ENCODE results near the gene IKBKG. TPM values are rescaled to one million over a fixed set of nuclear protein-coding genes. Genes with fewer than 3 reads are reported as not detected.

The IKBKG gene
- total and polyA plus RNA-seq, 2 donors (not counting 3 experiments of a cell fraction or from before 2014, with no cell fraction given) = 41.2 to 47.8 TPM

DNA sequence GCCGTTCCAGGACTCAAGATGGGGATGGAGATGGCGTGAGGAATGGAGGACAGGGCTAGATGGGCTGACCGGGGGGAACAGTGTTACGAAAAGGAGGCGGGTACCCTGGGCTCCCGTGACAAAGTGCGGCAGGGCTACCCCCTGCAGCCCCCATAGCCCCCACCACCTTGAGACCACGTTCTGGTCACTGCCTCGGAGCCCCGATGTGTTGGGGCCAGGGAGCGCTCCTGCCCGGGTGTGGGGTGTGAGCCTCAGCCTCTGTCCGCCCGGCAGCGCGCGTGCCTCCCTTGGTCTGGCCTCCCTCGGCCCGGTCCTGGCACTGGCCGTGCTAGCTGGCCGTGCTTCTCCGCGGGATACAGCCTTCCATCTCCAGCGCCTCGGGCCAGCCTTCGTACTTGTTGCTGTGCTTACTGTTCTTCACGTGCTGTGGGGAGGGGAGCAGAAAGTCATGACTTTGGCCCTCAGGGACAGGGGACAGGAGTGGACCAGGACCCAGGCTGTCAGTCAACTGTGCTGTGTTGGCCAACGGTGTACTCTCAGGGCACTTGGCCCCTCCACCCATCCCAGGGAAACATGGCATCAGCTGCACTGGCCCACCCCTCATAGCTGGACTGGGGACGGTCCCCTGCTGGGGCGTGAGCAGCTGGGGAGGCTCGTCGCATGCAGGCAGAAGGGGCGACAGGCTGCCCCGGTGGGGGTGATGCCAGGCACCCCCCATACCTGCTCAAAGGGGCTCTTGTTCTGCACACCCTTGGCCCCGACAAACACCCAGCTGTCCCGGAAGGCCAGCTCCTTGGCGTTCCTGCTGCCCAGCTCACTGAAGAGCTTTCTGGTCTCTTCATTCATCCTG is 40.7 kb upstream of the IKBKG start:
- CTCF ChIA-PET = no interaction called here
- POLR2A ChIA-PET = no interaction called here
- Histone ChIP-seq H2AFZ (ENCODE audit: low read depth, low read length) (no peak overlapping the region), H3K36me3 (ENCODE audit: control insufficient read depth in 2 of 2, extremely low read depth in 1 of 2, insufficient read depth in 2 of 2, low read length in 2 of 2) (no peaks in the 10 kb centered on the region), H3K27ac (ENCODE audit: insufficient read depth, low read depth, low read length) (no peak overlapping the region), H3K27me3 (ENCODE audit: control insufficient read depth in 2 of 2, insufficient read depth in 2 of 2, low read length in 2 of 2) (no peaks in the 10 kb centered on the region), H3K9me1 (replicated peaks; ENCODE audit: control insufficient read depth, extremely low read depth, insufficient read depth, low read length) (no peaks in the 10 kb centered on the region), H3K79me2 (ENCODE audit: control insufficient read depth, insufficient read depth, low read length) (no peaks in the 10 kb centered on the region), H3K4me3 (replicated peaks in 1 of 3; ENCODE audit: insufficient read depth in 1 of 3, low read depth in 1 of 3, low read length in 3 of 3) (no peak overlapping the region), H3K4me2 (ENCODE audit: insufficient read depth, low read length) (no peak overlapping the region), H4K20me1 (replicated peaks; ENCODE audit: control insufficient read depth, extremely low read depth, insufficient read depth, low read length) (no peaks in the 10 kb centered on the region), H3K9ac (replicated peaks; ENCODE audit: extremely low read depth, insufficient read depth, low read length) (no peak overlapping the region), H3K9me3 (replicated peaks; ENCODE audit: control insufficient read depth, insufficient read depth, low read length) (no peaks in the 10 kb centered on the region), H3K4me1 (ENCODE audit: control insufficient read depth, extremely low read depth, insufficient read depth, low read length) (peaks cover 6% of the 10 kb centered on the region)
- no TSS peak for BruUV-seq (replicated peaks)
- DNase-seq (ENCODE audit: low read depth, low spot score) = no peak
- no peak for TF ChIP-seq CTCF (IDR thresholded peaks at IDR 0.05; ENCODE audit: extremely low read depth in 1 of 2, insufficient read depth in 1 of 2, low read depth in 1 of 2, low read length in 2 of 2)
- TF ChIP-seq POLR2AphosphoS5 (IDR thresholded peaks at IDR 0.05; ENCODE audit: insufficient read depth, low read depth, low read length) = no peak
- TF ChIP-seq MYC (IDR thresholded peaks at IDR 0.05; ENCODE audit: low read depth, low read length) = no peak
- no peak for TF ChIP-seq EZH2 (IDR thresholded peaks at IDR 0.05; ENCODE audit: borderline replicate concordance, low read depth, low read length, severe bottlenecking)
- TF ChIP-seq FOS (IDR thresholded peaks at IDR 0.05; ENCODE audit: borderline replicate concordance, insufficient read depth, low read length) = no peak
- no peak for TF ChIP-seq JUN (IDR thresholded peaks at IDR 0.05; ENCODE audit: borderline replicate concordance, insufficient read depth, insufficient read length, low read depth)
- no peak for TF ChIP-seq POLR2A (IDR thresholded peaks at IDR 0.05; ENCODE audit: low read depth, low read length)
- TF ChIP-seq, protein P1, sequence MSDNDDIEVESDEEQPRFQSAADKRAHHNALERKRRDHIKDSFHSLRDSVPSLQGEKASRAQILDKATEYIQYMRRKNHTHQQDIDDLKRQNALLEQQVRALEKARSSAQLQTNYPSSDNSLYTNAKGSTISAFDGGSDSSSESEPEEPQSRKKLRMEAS (IDR thresholded peaks at IDR 0.05; ENCODE audit: insufficient read depth, insufficient read length) = no peak
- no peak for TF ChIP-seq GATA2 (IDR thresholded peaks at IDR 0.05; ENCODE audit: insufficient read depth, insufficient read length, low read depth, low read length)
- dilution Hi-C loops (cut with MboI; ENCODE audit: extremely low pct_ligation_motif_present, low sequenced_read_pairs) = no loop called here
- intact Hi-C loops (cut with micrococcal nuclease) = no loop called here
- FAIRE-seq = no peak

Data from endothelial cell of umbilical vein (primary cell).